NCI-H1105 treated with DMSO at 0.1 percent for 48 hours (cell line): ENCODE measurements around the gene NRBP1.
"Not testable (repeated sequence)": the region's sequence is repeated elsewhere in the genome, so short reads cannot be mapped to it uniquely, and the experiment has no call there.

Source experiments
- DNase-seq: peaks from one replicate; lab custom pipeline; 2025; lab: John Stamatoyannopoulos, UW

NRBP1 gene

GRCh38 chr2:27421660-27422250, 6.7 kb upstream of the NRBP1 start:
- no peak for DNase-seq

GRCh38 chr2:27422958-27423357, 5.5 kb upstream of the NRBP1 start:
- no peak for DNase-seq

DNA sequence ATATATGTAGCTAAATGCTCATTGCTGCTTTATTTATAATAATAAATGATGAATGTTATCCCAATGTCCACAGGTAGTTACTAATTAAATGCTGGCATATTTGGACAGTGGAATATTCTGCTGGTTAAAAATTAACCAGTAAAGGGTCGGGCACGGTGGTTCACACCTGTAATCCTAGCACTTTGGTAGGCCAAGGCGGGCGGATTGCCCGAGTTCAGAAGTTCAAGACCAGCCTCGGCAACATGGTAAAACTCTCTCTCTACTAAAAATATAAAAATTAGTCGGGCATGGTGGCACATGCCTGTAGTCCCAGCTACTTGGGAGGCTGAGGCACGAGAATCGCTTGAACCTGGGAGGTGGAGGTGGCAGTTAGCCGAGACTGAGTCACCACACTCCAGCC, 3.4 kb upstream of the NRBP1 start:
- not testable (repeated sequence) for DNase-seq

- DNase-seq, result no peak
Observed at GRCh38 chr2:27427863-27428212, 593 bp upstream of the NRBP1 start.

- peak; percentile 59 for DNase-seq
Observed at GRCh38 chr2:27428978-27429541, 629 bp downstream of the NRBP1 start.

- DNase-seq, result no peak
Observed at GRCh38 chr2:27431395-27431794, 3.0 kb downstream of the NRBP1 start.

DNA sequence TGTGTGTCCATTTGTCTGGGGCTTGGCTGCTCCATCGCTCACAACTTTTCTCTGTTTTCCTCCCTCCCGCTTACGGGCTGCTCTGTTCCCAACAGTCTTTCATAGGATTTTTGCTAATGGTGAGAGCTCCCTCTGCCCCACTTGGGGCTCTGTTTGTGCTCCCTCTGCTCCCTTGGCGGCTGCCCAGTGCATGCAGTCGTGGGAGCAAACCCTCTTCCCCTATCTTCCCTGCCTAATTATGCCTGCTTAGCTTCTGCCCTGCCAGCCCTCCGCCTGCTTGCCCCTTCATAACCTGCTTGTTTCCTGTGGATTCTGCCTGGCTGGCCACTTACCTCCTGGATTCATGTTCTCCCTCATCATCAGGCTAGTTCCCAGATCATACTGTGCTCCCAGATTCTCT, 7.2 kb downstream of the NRBP1 start:
- no peak for DNase-seq

DNA sequence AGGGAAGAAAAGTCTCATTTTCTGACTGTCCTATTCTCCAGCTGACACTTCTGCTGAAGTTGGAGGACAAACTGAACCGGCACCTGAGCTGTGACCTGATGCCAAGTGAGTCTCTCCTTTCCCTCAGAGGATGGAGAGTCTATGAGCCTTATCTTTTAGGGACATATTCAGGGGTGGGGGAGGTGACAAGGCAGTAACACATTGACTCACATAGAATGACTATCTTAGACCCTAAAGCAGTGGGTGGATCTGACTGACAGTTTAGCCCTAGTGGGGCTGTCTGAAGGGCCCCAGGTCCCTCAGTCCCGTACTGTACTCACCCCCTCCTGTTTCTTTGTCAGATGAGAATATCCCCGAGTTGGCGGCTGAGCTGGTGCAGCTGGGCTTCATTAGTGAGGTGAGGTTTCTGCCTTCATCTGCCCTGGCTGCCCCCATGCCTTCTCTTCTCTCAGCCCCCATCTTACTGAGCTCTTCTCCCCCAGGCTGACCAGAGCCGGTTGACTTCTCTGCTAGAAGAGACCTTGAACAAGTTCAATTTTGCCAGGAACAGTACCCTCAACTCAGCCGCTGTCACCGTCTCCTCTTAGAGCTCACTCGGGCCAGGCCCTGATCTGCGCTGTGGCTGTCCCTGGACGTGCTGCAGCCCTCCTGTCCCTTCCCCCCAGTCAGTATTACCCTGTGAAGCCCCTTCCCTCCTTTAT, 12.9 kb downstream of the NRBP1 start:
- no peak for DNase-seq

GRCh38 chr2:27441958-27442919, 13.8 kb downstream of the NRBP1 start, which contains the start of gene KRTCAP3:
KRTCAP3 (plus strand) TSS chr2:27442381; CDS start chr2:27442413, 32 bp downstream.
- peak; percentile 45 for DNase-seq

DNA sequence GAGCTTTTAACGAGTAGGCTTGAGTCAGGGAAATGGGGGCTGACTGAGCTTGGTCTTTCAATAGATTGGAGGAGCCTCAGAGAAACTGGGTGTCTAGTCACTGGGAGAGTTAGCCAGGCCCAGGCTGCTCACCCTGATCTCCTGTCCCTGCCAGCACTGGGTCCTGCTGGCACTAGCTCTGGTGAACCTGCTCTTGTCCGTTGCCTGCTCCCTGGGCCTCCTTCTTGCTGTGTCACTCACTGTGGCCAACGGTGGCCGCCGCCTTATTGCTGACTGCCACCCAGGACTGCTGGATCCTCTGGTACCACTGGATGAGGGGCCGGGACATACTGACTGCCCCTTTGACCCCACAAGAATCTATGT, 14.5 kb downstream of the NRBP1 start:
- DNase-seq, result no peak

DNA sequence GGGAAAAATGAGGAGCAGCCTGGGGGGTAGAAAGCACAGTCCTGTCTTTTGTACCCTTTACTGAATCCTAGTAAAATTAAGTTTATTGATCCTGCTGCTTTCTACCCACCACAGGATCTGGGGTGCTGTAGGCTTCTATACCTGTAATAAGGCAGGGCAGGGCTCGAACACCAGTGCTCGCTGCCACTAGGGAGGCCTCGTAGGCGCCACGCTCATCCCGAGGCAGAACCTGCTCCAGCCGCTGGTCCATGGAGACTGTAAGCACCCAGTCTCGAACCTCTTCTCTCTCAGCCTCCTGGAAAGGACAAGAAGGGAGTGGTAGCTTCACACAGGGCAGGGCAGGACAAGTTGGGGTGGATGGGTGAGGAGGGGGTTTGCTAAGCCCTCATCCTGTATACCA, 16.7 kb downstream of the NRBP1 start:
- DNase-seq, result no peak

DNA sequence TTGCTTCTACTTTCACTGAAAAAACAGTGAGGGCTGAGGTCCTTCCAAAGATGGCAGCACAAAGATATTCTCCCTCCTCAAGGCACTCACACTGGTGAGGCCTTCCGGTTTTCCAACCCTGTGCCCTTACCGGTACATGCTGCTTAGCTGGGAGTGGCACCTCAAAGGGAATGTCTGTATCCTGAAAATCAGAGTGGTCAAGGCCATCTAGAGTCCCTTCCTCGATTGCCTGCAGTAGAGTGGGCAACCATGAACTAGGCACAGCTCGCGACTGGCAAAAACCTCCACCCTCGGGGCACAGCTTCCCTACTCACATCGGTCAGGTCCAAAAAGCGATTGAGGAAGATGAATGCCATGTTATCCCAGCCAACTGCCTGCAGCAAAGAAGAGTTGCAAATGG, 17.2 kb downstream of the NRBP1 start:
- no peak for DNase-seq

DNA sequence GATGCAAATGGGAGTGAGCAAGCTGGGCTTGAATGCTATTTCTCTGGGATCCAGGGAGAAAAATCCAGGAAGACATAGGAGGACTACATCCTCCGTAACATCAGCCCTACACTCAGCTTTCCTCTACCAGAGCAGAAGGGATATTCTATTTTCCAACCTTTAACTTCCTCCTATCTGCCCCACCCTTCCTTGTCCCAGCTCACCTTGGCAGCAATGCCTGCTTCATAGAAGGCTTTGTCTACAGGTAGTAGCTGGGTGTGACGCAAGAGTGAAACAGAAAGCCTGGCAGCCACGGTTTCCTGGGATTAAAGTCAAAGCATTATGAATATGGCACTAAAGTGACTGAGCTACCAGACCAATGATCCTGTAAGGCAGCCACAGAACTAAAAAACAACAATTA, 17.6 kb downstream of the NRBP1 start:
- no peak for DNase-seq

- no peak for DNase-seq
Observed at GRCh38 chr2:27448381-27448780, 19.9 kb downstream of the NRBP1 start.

DNA sequence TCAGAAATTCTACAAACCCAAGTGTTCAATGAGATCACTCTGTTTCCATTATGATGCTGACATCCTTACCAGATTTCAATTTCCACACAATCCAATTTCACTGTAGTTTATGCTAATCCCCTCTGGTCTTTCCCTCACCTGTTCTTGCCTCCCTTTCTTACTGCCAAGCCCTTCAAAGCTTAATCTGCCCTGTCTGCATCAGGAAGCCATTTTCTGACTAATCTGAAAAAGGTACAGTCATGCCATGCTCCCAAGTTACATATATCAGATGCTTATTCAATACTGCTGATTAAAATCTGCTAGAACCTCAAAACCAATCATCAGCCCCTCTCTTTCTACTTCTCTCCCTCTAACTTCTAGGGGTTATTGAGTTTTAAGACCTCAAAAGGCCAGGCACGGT, 22.7 kb downstream of the NRBP1 start:
- DNase-seq, result no peak

DNA sequence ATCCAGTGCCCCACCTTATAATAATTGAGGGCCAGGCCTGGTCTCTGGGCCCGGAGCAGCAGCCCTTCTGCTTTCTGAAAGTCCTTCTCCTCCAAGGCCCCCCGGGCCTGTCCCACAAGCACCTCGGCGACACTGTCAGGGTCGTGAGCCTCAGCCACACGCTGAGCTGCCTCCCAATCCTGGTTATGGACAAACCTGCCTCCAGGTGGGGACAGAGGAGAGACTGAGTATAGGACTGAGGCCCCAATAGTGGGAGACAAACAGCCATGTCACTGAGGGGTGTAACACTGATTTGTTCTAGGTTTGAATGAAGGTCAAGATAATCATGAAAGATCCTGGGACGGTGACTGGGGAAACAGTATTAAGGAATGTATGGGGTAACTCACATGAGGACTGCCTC, 25.5 kb downstream of the NRBP1 start:
- DNase-seq, result no peak

DNA sequence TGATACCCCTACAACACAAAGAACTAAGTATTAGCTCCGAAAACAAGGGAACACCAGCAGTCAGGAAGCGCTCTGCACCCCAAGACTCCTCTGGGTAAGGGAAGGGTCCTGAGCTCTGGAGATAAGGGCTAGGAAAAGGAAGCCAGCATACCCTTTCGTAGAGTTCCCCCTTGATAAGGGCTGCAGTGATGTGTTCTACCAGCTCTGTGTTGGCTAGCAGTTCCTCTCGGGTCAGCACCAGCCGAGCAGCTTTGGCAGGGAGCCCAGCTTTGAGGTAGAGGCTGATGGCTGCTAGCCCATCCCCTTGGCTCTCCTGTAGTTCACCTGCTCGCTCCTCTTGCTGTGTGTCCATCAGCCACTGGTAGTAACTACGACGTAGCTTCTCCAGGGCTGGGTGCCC, 32.7 kb downstream of the NRBP1 start:
- DNase-seq, result peak; percentile 6

GRCh38 chr2:27464443-27464842, 36.0 kb downstream of the NRBP1 start:
- DNase-seq, result no peak

DNA sequence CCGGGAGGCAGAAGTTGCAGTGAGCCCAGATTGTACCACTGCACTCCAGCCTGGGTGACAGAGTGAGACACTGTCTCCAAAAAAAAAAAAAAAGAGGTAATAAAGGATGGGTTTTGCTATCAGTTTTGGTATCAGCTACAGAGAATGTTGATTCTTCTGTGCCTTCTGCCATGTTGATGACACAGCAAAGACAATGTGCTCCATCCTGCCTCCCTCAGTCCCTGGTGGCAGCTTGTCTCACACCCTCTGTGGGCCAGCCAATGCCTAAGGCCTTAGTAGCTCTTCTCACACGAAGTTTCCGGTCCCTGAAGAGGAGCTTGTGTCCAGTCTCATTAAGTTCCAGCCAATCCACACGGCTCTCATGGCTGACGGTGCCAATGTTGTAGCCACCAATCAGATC, 43.5 kb downstream of the NRBP1 start:
- DNase-seq, result no peak

- no peak for DNase-seq
Observed at GRCh38 chr2:27485496-27485895, 57.1 kb downstream of the NRBP1 start.

GRCh38 chr2:27489118-27489497, 60.7 kb downstream of the NRBP1 start:
- no peak for DNase-seq

DNA sequence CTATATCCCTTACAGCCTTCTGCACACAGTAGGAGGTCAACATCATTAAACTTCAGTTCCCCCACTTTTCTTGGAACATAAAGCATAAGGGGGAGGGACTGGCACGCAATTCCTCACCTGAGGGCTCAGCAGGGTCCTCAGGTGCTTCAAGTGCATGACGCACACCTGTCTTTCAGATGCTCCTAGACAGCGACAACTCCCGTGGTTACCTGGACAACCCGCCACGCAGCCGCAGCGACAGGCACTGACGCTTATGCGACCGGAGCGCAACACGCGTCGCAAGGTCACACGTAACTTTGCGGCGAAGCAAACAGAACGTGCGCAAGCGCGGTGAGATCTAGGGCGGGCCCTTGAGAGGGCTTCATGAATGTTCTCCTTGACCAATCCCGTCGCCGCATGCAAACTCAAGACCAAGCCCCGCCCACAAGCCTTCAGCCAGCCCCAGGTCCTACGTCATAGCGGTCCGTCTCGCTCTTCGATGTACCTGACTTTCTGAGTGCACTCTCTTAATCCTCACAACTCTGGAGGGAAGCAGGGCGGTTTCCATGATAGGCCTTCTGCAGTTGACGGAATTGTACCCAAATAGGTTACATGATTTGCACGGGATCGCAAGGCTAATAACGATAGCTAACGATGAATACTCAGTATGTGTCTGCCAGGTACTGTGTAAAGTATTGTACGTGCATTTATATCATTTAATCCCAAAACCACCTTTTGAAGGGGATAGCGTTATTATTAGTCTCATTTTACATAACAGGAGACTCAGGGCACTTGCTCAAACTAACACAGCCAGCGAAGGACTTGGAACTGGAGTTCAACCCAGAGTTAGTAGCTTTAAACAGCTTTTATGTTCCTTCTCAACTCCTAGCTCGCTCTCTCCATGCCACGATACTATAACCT, 61.3 kb downstream of the NRBP1 start, which contains the start of gene IFT172:
Gene IFT172, minus strand, starts transcription at position 246 of the 900 bp plus-strand sequence. Its CDS starts 90 bp downstream, at position 156.
- DNase-seq, result peak; percentile 99
